Small intestine (tissue), 4 donors: Measurements from ENCODE around the gene DELE1. TPM values are rescaled to one million over a fixed set of nuclear protein-coding genes. Genes with fewer than 3 reads are reported as not detected.

Source experiments
- polyA plus RNA-seq, 4 donors: library from polyadenylated mRNA; stranded (reverse) in 3 of 4; unstranded in 1 of 4; fragments of 200-250 nt in 3 of 4; fragments of 120-200 nt in 1 of 4; gene quantifications; one replicate each; pipeline versions ENCODE4 v1.2.1 to v1.2.3, GENCODE V29; 2013
- donor health status: healthy with polysubstance abuse.
- donor health status: Bipolar disorder and iron deficiency.
- donor health status: healthy.

The DELE1 gene
- polyA plus RNA-seq, 4 donors: 32.2 to 120 (median 44.4) TPM

Other genes starting within 250 kb of the DELE1 start
- 10 to 100 TPM in 1 of 4 donors, 1 to 10 TPM in 2, under 1 TPM in 1; 0.45 to 14.2 (median 4.6) TPM for gene ARAP3, start 241.6 kb upstream of the DELE1 start, polyA plus RNA-seq
- 10 to 100 TPM; 15.7 to 43.9 (median 24.8) TPM for gene PCDH1, start 45.5 kb upstream of the DELE1 start, polyA plus RNA-seq
- 1 to 10 TPM in 2 of 4 donors, under 1 TPM in 1, not detected in 1; under 0.01 to 5.1 (median 2.6) TPM for gene PCDH12, start 34.3 kb downstream of the DELE1 start, polyA plus RNA-seq
- gene RNF14, start 45.2 kb downstream of the DELE1 start, polyA plus RNA-seq: 10 to 100 TPM; 26.2 to 52.6 (median 33.9) TPM
- 100 to 1,000 TPM in 1 of 4 donors, 10 to 100 TPM in 3; 20.6 to 123 (median 31.0) TPM for gene GNPDA1, start 89.2 kb downstream of the DELE1 start, polyA plus RNA-seq
- 10 to 100 TPM; 28.9 to 63.4 (median 37.6) TPM for gene NDFIP1, start 184.9 kb downstream of the DELE1 start, polyA plus RNA-seq